Fibroblast of skin of abdomen (primary cell): ENCODE results near the gene GFOD2.
"Not testable (repeated sequence)": the region's sequence is repeated elsewhere in the genome, so short reads cannot be mapped to it uniquely, and the experiment has no call there.

Source experiments
- DNase-seq: peaks from one replicate; pipeline ENCODE4 v3.0.0-alpha.2; 2013

The GFOD2 gene

DNA sequence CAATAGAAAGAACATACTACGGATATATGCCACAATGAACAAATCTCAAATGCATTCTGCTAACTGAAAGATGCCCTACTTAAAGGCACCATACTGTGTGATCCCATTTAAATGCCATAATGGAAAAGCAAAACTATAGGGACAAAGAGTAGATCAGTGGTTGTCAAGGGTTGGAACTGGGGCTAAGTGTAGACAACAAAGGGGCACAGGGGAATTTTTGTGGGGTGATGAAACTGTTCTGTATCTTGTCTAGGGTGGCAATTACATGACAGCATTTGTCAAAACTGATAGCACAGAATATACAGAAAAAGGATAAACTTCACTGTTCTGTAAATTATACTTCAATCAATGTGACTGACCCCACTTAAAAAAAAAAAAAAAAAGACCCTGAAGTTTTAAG, 17.7 kb downstream of the GFOD2 start:
- no peak for DNase-seq

DNA sequence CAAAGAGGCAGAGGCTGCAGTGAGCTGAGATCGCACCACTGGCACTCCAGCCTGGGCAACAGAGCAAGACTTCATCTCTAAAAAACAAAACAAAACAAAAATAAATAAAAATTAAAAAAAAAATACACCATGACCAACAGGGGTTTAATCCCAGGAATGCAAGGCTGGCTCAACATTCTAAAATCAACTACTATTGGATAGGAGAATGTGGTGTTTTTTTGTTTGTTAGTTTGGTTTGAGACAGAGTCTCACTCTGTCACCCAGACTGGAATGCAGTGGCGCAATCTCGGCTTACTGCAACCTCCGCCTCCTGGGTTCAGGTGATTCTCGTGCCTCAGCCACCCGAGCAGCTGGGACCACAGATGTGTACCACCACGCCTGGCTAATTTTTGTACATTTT, 19.9 kb downstream of the GFOD2 start:
- DNase-seq = no peak

DNA sequence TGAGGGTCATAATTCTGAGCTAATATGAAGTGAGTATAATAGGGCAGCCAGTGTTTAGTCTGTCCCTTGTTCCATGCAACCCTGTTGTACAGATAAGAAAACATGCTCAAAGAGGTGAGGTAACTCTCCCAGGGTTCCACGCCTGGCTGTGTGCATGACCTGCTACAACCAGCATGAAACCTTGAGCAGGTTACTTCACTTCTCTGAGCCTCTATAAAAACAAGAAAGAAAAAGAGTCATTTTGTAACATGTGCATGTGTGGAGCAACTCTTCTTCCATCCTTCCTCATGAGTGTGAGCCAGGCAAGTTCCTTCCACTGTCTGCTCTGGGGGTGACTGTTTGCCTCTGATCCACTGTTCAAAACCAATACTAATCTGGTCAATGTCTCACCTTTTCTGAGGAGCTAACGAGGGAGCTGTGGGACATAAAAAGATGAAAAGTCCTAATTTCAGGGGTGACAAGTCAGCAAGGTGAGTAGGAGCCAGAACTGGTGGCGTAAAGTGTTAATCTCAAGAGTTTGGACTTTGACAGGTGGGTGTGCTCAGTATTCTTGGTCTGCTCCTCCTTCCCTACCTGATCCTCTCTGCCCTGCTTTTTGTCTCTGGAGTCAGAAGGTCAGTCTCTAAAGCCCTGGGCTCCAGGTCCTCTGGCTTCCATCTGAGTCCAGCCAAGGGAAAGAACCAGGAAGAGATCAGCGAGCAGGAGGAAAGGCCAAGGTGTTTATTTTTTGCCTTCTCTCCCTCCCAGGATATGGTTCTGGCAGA, 21.5 kb downstream of the GFOD2 start:
- no peak for DNase-seq

DNA sequence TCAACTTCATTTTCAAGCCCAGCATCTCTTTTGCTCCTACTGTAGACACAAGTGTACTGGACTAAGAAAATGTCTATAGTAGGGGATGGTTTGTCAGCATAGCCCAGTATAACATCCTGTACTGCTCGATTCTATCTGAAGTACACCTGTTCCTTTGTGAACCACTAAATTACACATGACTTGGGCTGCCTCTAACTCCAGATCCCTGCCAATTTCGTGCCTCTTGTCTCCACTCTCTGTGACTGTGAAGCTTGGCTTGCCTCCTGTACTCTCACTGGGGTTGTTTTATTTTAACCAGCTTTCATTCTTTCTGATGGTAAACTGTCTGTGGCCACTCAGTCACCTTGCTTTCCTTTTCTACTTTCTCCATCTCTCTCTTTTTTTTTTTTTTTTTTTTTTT, 24.5 kb downstream of the GFOD2 start:
- DNase-seq = no peak

DNA sequence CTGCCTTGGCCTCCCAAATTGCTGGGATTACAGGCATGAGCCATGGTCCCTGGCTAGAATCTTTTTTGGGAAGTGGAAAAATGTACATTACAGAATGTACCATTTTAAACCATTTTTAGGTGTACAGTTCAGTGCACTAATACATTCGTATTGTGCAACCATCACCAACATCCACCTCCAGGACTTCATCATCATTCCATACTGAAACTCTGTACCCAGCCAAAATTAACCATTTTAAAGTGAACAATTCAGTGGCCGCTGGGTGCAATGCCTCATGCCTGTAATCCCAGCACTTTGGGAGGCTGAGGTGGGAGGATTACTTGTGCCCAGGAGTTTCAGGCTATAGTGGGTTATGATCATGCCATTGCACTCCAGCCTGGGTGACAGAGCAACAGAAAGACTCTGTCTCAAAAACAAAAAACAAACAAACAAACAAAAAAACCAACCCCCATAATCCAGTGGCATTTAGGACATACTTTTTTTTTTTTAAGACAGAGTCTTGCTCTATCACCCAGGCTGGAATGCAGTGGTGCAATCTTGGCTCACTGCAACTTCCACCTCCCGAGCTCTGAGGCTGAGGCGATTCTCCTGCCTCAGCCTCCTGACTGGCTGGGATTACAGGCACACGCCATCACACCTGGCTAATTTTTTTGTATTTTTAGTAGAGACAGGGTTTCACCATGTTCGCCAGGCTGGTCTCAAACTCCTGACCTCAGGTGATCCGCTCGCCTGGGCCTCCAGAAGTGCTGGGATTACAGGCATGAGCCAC, 25.4 kb downstream of the GFOD2 start:
- not testable (repeated sequence) for DNase-seq

DNA sequence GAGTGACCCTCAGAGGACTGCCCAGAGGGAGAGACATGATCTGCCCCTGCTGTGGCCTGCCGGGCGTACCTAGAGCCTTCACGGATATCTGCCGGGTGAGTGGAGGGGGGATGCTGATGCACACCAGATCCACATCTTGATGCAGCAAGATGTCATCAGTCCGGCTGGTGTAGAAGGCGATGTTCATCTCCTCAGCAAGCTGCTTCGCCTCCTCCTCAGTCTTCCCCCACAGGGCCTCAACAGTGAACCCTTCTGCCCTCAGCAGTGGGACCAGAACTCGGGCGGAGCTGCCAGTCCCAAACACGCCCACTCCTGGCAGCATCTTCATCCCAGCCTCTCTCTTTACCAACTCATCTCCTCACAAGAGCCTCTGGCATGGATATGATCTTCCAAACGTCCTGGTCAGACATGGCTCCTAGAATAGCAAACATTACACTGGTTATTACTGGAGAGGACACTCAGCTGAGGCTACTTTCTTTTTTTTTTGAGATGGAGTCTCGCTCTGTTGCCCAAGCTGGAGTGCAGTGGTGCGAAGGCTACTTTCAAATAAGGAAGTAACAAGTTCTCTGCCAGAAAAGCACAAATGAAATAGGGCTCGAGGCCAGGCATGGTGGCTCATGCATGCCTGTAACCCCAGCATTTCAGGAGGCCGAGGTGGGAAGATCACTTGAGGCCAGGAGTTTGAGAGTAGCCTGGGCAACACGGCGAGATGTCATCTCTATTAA, 33.6 kb downstream of the GFOD2 start:
- DNase-seq = no peak

DNA sequence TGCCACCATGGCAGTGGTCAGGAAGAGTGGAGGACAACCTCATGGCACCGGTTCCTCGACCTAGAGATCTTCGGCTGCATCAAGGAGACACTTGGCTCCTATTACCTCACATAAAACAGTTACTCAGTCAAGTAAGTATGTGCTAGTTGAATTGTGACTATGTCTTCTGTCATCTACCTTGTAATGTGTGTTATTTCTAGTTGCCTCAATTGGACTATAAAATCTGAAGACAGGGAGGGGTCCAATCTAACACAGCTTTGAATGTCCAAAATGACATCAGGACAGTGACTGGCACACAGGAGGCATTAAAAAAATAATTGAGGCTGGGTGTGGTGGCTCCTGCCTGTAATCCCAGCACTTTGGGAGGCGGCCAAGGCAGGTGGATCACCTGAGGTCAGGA, 35.3 kb downstream of the GFOD2 start:
- DNase-seq = no peak

DNA sequence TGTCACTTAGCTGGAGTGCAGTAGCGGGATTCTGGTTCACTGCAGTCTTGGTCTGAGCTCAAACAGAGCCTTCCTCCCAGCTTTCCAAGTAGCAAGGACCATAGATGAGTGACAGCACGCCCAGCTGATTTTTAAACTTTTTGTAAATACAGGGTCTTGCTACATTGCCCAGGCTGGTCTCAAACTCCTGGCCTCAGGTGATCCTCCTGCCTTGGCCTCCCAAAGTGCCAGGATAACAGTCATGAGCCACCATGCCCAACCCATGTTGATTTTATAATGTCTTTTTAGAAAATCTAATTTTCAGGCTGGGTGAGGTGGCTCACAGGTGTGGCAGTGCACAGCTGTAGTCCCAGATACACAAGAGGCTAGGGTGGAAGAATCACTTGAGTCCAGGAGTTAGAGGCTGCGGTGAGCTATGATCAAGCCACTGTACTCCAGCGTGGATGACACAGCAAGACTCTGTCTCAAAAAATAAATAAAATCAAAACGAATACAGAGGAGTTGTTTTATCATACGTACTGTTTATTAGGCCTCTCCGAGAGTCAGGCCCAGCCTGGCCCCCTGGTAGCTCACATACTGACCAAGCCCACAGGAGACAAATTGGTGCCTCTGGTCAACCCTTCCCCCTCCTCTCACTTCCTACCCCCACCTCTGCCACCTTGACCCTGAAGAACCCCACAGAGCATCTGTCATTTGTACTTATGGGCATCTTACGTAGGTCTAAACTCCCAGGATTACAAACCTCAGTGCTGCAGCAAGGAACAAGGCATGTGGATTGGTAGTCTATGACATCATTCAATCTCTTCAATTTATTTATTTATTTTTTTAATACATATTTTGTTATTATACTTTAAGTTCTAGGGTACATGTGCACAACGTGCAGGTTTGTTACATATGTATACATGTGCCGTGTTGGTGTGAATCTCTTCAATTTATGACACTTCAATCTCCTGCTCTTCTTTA, 38.9 kb downstream of the GFOD2 start:
- DNase-seq = no peak

DNA sequence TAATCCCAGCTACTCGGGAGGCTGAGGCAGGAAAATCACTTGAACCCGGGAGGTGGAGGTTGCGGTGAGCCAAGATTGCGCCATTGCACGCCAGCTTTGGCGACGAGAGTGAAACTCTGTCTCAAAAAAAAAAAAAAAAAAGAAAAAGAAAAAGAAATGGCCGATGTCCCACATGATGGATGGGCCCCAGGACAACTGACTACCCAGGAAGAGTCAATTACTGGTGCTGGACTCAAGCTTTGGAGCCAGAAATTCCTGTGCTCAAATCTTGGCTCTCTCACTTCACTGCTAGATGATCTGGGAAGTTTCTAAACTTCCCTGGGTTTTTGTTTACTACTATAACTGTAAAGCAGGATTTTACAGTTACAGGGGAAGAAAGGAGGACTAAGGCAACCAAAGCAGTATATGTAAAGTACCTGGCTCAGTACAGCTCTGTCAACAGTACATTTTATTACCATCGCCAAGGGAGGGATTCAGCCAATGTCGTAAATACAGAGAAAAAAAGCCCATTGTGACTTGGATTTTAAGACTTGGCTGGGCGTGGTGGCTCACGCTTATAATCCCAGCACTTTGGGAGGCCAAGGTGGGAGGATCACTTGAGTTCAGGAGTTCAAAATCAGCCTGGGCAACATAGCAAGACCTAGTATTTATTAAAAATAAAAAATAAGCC, 40.6 kb downstream of the GFOD2 start:
- no peak for DNase-seq

DNA sequence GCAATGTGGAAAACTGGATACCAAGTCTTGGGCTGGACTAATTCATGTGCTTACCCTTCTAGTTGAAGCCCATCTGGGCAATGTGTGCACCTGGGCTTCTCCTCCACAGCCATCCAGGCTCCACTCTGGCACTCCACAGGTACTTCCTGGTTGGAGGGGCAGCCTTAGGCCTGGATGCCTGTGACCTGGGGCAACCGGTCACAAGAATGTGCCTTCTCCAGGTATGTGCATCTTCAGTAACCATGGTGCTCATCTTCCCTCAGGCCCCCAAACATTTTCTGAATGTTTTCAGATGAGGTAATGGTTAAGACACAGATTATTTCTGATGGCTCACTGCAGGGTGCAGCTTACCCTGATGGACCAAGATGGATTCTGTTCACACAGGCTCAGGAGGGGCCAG, 41.4 kb downstream of the GFOD2 start:
- no peak for DNase-seq

DNA sequence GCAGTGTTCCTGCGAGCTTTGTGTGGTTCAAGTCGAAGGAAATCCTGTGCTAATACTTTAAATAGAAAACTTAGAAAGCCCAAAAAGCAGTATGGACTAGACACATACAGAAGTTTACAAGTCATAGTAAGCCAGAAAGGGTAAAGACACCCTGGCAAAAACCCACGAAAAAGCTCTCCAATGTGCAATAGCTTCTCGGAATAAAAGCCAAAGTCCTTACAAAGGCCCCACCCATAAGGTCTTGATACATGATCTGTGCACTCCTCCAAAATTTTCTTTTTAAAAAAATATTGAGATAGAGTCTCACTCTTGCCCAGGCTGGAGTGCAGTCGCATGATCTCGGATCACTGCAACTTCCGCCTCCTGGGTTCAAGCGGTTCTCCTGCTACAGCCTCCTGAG, 42.2 kb downstream of the GFOD2 start:
- no peak for DNase-seq

DNA sequence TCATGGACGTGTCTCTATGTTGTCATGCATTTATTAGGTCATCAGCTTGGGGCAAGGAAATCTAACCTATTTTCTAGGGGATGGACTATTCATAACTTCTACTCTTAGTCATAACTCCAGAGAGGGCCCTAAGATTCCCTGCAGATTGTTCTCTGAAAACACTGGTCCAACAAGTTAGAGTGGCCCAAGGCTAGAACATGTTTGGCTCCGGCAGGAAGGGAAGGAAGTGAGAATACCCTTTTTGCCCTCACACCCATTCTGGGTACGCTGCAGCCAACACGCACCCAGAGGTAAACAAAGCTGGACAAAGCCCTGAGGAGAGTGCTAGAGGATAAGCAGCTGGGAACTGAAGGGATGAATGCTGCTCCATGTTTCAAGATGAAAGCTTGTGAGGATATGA, 42.6 kb downstream of the GFOD2 start:
- no peak for DNase-seq

DNA sequence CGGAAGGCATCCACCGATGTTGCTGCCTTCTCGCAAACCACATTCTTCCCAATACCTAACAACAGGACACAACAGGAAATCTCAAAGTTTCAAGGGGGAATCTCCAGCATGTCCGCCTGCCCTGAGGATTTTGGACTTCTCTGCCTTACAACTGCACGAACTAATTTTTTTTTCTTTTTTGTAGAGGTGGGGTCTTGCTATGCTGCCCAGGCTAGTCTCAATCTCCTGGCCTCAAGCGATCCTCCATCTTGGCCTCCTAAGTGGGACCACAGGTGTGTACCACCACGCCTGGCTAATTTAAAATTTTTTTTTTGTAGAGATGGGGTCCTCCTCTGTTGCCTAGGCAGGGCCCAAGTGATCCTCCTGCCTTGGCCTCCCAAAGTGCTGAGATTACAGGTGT, 43.1 kb downstream of the GFOD2 start:
- DNase-seq = no peak

DNA sequence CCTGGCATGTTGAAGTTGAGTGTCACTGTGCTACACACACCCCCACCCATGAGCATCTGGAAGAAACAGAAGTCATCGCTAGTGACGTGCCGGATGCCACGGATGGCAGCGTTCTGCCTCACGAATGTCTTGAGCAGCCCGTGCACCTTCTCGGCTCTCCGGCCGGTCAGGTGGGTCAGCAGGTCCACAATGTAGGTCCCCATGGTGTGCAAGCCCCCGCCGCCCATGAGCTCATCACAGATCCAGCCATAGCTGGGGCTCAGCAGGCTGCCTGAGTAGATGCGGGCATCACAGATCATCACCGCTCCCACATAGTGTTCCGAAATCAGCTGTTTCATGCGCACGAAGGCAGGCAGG, 43.6 kb downstream of the GFOD2 start:
- DNase-seq = no peak

DNA sequence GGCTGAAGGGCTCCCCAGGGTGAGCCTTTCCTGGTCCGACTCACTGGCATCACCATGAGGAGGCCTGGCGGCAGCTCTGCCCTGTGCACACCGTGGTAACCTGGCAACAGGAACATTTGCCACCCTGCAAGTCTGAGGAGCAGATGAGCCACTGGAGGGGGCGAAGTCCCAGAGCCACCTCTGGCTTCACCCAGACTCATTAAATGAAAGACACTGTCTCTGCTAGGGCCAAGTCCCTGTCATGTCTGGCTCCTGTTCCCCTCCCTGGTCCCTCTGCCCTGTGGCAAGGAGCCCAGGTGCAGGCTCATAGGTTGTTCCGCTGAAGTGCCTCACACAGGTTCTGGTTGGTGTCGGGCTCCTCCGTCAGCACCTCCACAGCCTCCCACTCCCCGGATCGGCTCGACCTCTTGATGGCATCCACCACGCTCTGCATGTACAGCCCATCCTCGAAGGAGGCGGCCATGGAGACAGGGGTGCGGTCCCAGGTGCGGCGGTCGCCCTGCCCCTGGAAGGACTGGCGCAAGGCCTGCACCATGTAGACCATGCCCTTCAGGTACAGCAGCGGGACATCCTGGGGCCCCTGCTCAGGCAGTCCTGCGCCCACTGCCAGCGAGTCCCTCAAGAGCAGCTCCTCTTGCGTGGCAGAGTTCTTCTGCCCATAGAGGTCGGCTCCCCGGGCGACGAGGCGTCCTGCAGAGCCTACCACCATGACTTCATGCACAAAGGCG, 44.1 kb downstream of the GFOD2 start:
- no peak for DNase-seq

DNA sequence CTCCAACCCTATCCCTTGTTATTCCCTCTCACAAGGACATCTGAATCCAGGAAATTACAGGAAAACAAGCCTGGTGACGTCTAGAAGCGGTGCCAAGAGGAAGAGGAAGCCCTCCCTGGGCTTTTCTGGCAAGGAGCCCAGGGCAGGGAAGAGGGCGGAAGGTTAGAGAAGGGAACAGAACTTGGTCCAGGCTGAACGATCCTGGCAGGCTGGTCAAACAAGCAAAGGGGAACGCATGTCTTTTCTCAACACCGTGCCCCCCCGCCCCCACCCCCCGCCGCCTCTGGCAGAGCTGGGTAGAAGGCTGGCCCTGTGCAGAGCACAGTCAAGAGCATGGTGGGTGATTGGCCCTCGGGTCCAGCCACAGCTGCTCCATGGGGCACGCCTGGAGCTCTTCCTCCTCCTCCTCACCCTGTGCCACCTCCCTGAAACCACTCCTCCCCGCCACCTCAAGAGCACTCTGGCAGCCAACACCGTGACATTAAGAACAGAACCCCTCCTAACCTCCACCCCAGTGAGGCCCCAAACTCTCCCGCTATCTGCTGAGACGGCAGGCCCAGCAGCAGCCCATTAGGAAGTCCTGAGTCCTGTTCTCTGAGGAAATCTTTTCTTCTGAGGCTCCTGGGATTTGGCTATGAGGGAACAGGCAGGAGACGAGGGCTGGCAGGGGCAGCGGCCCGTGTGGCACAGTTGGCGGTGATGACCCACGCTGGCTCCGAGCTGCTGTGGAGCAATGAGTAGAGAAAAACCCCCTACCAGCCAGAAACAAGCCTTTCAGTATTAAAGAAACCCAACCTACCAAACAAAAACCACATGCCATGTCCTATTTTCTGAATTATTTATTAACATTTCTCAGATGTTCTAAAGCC, 45.2 kb downstream of the GFOD2 start:
- DNase-seq = peak; percentile 11

DNA sequence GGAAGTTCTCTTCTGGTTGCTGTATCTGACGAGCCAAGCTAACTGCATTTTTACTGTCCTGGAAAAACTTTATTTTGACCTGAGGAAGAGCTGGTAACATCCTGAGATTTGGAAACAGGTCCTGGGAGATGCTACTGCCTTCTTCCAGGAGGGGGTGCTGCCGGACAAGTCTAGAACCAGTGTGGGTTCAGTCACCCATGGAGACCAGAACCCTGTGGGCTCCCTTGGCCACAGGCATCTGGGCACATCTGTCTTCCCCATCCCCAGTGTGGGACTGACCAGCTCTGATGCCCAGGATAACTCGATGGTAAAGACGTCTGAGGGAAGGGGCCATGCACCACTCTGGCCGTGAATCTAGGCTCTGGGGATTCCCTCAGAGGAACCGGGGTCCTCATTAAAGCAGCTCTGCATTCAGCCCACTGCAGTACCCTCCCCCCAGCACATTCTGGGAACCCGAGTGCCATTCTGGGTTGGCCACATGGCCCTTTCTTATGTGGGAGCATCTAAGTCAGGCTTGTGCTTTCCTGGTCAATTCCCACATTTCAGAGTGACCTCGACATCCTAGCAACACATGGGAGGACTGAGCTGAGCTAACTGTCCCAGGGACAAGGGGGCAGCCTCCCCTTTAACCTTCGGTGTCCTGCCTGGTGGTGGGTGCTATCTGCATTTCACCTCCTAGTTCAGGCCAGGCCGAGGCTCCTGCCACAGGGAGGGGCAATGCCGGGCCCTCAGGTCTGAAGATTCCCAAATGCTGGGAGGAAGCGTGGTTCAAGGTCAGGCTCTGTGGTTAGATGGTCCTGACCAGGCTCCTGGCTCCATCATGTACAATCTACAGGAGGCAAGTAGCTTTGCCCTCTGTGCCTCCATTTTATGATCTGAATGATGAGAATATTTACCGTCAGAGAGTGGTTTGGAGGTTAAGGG, 46.1 kb downstream of the GFOD2 start:
- DNase-seq = peak; percentile 55

DNA sequence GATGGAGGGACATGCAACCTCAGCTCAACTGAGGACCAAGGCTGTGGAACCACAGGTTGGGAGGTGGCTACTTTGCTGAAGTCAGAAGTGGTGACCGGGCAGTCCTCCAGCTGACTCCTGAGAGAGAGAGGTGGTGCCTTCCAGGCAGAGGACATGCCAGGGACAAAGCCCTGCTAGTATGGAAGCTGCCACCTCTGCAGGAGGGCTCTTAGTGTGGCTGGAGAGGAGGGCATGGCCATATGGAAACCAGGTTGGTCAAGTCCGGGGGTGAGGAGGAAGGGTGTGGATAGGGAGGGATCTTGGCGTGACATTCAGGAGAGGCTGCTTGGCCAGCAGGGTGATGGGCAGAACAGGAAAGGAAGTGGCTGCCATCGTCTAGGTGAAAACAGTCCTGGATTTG, 46.8 kb downstream of the GFOD2 start:
- DNase-seq = no peak

DNA sequence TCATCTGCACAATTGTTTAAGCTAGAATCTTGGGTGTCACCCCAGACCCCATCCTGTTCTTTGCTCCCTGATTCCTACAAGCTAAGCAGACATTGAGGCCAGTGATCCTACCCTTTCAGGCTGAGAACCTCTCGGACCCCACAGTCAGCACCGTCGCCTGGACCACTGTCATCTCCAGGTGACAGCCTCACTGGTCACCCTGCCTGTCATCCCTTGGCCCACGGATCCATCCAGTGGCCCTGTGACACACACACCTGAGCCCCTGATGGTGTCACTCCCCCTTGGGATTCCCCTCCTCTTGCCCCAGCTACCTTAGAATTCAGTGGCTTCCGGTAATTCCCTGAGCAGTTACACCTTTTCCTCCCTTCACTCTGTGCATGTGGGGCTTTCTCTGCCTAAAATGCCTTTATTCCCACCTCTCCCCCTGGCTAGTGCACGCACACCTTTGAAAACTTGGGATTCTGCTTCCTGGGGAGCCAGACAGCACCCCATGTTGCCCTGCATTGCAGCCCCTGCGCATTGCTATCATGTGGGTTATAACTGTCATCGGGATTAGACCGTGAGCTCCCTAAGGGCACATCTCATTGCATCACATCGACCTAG, 49.5 kb downstream of the GFOD2 start:
- DNase-seq = no peak
